Endothelial cell of umbilical vein (primary cell): Measurements from ENCODE around the gene ZNF619. TPM values are rescaled to one million over a fixed set of nuclear protein-coding genes. Genes with fewer than 3 reads are reported as not detected.
"Not testable (repeated sequence)": the region's sequence is repeated elsewhere in the genome, so short reads cannot be mapped to it uniquely, and the experiment has no call there.

ENCODE experiments used
- BruUV-seq: library from RNA; stranded (reverse); fragments of 400-500 nt; replicated peaks from 2 replicates; lab custom pipeline; 2021; lab: Mats Ljungman, UMichigan
- CTCF ChIA-PET: fragments of 300-600, 350-600 bp; sonication (Branson Sonifier 250); formaldehyde crosslinking; loops from one replicate; lab custom pipeline; 2021; ENCODE audit warnings: antibody characterized with exemption, inconsistent platforms; lab: Charles Lee
- POLR2A ChIA-PET: fragments of 300-600, 350-600 bp; sonication (Branson Sonifier 250); formaldehyde crosslinking; loops from one replicate; lab custom pipeline; 2021; ENCODE audit warnings: antibody characterized with exemption, inconsistent platforms; lab: Charles Lee
- DNase-seq: peaks from one replicate; pipeline ENCODE4 v3.0.0-alpha.2; 2011; ENCODE audit warnings: low read depth, low spot score
- FAIRE-seq: peaks from 2 replicates; lab custom pipeline; 2011; peaks lifted over from hg19 to GRCh38; lab: Jason Lieb, UNC
- H2AFZ ChIP-seq: 2 replicates; pipeline ENCODE4 v1.6.0; 2012; ENCODE audit warnings: low read depth, low read length, control low read depth, inconsistent platforms
- H3K27ac ChIP-seq: 2 replicates; pipeline ENCODE4 v1.5.1; 2011; ENCODE audit warnings: low read depth, mild to moderate bottlenecking, control low read depth, low read length, moderate library complexity; ENCODE audit not compliant: insufficient read depth
- H3K27me3 ChIP-seq, 2 experiments: 2 replicates each; pipeline versions ENCODE4 v1.6.0 to v1.6.1; 2011; ENCODE audit warnings: low read length in 2 of 2, mixed read lengths in 1 of 2; ENCODE audit not compliant: control insufficient read depth in 2 of 2, insufficient read depth in 2 of 2
- H3K36me3 ChIP-seq, 2 experiments: 2 replicates in 1 of 2; 3 replicates in 1 of 2; pipeline ENCODE4 v1.5.1; 2011; ENCODE audit warnings: low read length in 2 of 2, mild to moderate bottlenecking in 1 of 2, moderate library complexity in 1 of 2; ENCODE audit not compliant: control insufficient read depth in 2 of 2, insufficient read depth in 2 of 2; ENCODE audit errors: extremely low read depth in 1 of 2
- H3K4me1 ChIP-seq: 3 replicates; pipeline ENCODE4 v1.5.1; 2011; ENCODE audit warnings: mild to moderate bottlenecking, low read length; ENCODE audit not compliant: control insufficient read depth, insufficient read depth; ENCODE audit errors: extremely low read depth
- H3K4me2 ChIP-seq: 2 replicates; pipeline ENCODE4 v1.6.1; 2011; ENCODE audit warnings: low read length, control low read depth, mixed read lengths; ENCODE audit not compliant: insufficient read depth
- H3K4me3 ChIP-seq, 3 experiments: fragments of 200-600 bp in 1 of 3; sonication (generic), shearing (Covaris generic) in 1 of 3; replicated peaks in 1 of 3; 2 replicates each; pipeline ENCODE4 v1.5.1; 2011 to 2016; ENCODE audit warnings: control low read depth in 3 of 3, low read length in 3 of 3, mild to moderate bottlenecking in 2 of 3, inconsistent platforms in 1 of 3, low read depth in 1 of 3, moderate library complexity in 1 of 3; ENCODE audit not compliant: insufficient read depth in 1 of 3
- H3K79me2 ChIP-seq: 2 replicates; pipeline ENCODE4 v1.6.0; 2012; ENCODE audit warnings: low read length, inconsistent platforms; ENCODE audit not compliant: control insufficient read depth, insufficient read depth
- H3K9ac ChIP-seq: replicated peaks from 2 replicates; pipeline ENCODE3; 2011; ENCODE audit warnings: low read length, control low read depth; ENCODE audit not compliant: insufficient read depth; ENCODE audit errors: extremely low read depth
- H3K9me1 ChIP-seq: replicated peaks from 3 replicates; pipeline ENCODE4 v1.6.0; 2011; ENCODE audit warnings: mild to moderate bottlenecking, low read length; ENCODE audit not compliant: control insufficient read depth, insufficient read depth; ENCODE audit errors: extremely low read depth
- H3K9me3 ChIP-seq: replicated peaks from 2 replicates; pipeline ENCODE4 v1.5.1; 2012; ENCODE audit warnings: low read length, inconsistent platforms; ENCODE audit not compliant: control insufficient read depth, insufficient read depth
- H4K20me1 ChIP-seq: replicated peaks from 2 replicates; pipeline ENCODE3; 2011; ENCODE audit warnings: mild to moderate bottlenecking, low read length; ENCODE audit not compliant: control insufficient read depth, insufficient read depth; ENCODE audit errors: extremely low read depth
- EZH2 ChIP-seq: IDR thresholded peaks from 2 replicates; pipeline ENCODE4 v1.6.1; 2012; ENCODE audit warnings: borderline replicate concordance, low read depth, mild to moderate bottlenecking, moderate library complexity, low read length, inconsistent platforms; ENCODE audit not compliant: severe bottlenecking
- FOS ChIP-seq: IDR thresholded peaks from 2 replicates; pipeline ENCODE4 v1.6.1; 2011; ENCODE audit warnings: mild to moderate bottlenecking, low read length, moderate library complexity, borderline replicate concordance; ENCODE audit not compliant: insufficient read depth
- GATA2 ChIP-seq: IDR thresholded peaks from 2 replicates; pipeline ENCODE4 v1.7.0; 2011; ENCODE audit warnings: low read depth, mild to moderate bottlenecking, moderate library complexity, mixed read lengths, low read length; ENCODE audit not compliant: insufficient read length, insufficient read depth
- JUN ChIP-seq: IDR thresholded peaks from 2 replicates; pipeline ENCODE4 v1.6.1; 2011; ENCODE audit warnings: borderline replicate concordance, low read depth; ENCODE audit not compliant: insufficient read length, insufficient read depth
- MYC ChIP-seq: IDR thresholded peaks from one replicate; pipeline ENCODE4 v1.6.1; 2011; ENCODE audit warnings: mild to moderate bottlenecking, low read depth, low read length
- POLR2A ChIP-seq: IDR thresholded peaks from 2 replicates; pipeline ENCODE4 v1.6.1; 2012; ENCODE audit warnings: low read depth, mild to moderate bottlenecking, control low read depth, low read length
- POLR2AphosphoS5 ChIP-seq: IDR thresholded peaks from 2 replicates; pipeline ENCODE4 v1.6.1; 2012; ENCODE audit warnings: low read depth, mild to moderate bottlenecking, control low read depth, low read length, moderate library complexity; ENCODE audit not compliant: insufficient read depth
- dilution Hi-C: fragments of 300-500 bp; cut with MboI; formaldehyde crosslinking; loops from one replicate; pipeline ENCODE4 v1.15.0; 2019; ENCODE audit warnings: low sequenced_read_pairs; ENCODE audit not compliant: extremely low pct_ligation_motif_present
- intact Hi-C: fragments of 100-400 bp; cut with micrococcal nuclease; formaldehyde crosslinking; loops from one replicate; pipeline ENCODE4 v1.10.0; 2022
- polyA plus RNA-seq, 4 experiments: library from polyadenylated mRNA; depleted of rRNA in 3 of 4; stranded (reverse) in 3 of 4; unstranded in 1 of 4; fragments of >200 nt; gene quantifications; 2 replicates each; pipeline versions ENCODE4 v1.2.1 to v1.2.3, GENCODE V29; 2011 to 2012; ENCODE audit warnings: missing spikeins in 1 of 4
- total RNA-seq: library from RNA; stranded (reverse); gene quantifications from 2 replicates; pipeline ENCODE4 v1.2.3, GENCODE V29; 2021
- TF ChIP-seq, protein P1 (sequence below): IDR thresholded peaks from 2 replicates; pipeline ENCODE4 v1.6.1; 2011; ENCODE audit not compliant: insufficient read depth, insufficient read length
- TF ChIP-seq, protein P2 (sequence below), 2 donors: IDR thresholded peaks; 1 replicate in 1 of 2; 2 replicates in 1 of 2; pipeline ENCODE4 v1.5.1; 2011; ENCODE audit warnings: low read length in 2 of 2, mild to moderate bottlenecking in 2 of 2, moderate library complexity in 2 of 2, control low read depth in 1 of 2, inconsistent platforms in 1 of 2, low read depth in 1 of 2; ENCODE audit not compliant: insufficient read depth in 1 of 2; ENCODE audit errors: extremely low read depth in 1 of 2

Gene ZNF619
- total and polyA plus RNA-seq, 2 donors (not counting 3 experiments of a cell fraction or from before 2014, with no cell fraction given), result 2.3 to 7.2 TPM

DNA sequence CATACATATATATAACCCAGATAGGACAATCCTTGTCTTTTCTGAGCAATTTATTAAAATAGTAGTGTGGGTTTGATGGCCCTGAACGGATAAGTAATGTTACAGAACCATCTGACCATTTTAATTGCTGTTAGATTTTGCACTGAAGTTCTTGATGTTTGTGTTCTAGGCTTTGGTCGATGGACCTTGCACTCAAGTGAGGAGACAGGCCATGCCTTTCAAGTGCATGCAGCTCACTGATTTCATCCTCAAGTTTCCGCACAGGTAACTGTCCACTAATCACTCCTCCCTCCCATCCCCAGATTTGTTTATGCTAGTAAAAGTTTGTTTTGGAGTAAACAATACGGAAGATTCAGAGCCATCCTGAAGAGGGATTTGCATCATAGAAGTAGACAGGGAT lies 18.4 kb upstream of the ZNF619 start:
- peaks cover 14% of the 10 kb centered on the region for H3K4me1 ChIP-seq
- BruUV-seq, result no TSS peak
- H3K27ac ChIP-seq, result no peak overlapping the region
- no peak for DNase-seq
- no peaks in the 10 kb centered on the region for H3K27me3 ChIP-seq
- TF ChIP-seq MYC, result no peak
- TF ChIP-seq POLR2A, result no peak
- TF ChIP-seq EZH2, result no peak
- TF ChIP-seq, protein P1, sequence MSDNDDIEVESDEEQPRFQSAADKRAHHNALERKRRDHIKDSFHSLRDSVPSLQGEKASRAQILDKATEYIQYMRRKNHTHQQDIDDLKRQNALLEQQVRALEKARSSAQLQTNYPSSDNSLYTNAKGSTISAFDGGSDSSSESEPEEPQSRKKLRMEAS, result no peak
- TF ChIP-seq FOS, result no peak
- TF ChIP-seq POLR2AphosphoS5, result no peak
- TF ChIP-seq GATA2, result no peak
- TF ChIP-seq JUN, result no peak
- TF ChIP-seq, protein P2, sequence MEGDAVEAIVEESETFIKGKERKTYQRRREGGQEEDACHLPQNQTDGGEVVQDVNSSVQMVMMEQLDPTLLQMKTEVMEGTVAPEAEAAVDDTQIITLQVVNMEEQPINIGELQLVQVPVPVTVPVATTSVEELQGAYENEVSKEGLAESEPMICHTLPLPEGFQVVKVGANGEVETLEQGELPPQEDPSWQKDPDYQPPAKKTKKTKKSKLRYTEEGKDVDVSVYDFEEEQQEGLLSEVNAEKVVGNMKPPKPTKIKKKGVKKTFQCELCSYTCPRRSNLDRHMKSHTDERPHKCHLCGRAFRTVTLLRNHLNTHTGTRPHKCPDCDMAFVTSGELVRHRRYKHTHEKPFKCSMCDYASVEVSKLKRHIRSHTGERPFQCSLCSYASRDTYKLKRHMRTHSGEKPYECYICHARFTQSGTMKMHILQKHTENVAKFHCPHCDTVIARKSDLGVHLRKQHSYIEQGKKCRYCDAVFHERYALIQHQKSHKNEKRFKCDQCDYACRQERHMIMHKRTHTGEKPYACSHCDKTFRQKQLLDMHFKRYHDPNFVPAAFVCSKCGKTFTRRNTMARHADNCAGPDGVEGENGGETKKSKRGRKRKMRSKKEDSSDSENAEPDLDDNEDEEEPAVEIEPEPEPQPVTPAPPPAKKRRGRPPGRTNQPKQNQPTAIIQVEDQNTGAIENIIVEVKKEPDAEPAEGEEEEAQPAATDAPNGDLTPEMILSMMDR (IDR thresholded peaks at IDR 0.05; ENCODE audit: extremely low read depth in 1 of 2, insufficient read depth in 1 of 2, low read depth in 1 of 2, low read length in 2 of 2), result no peak
- POLR2A ChIA-PET, result interaction anchor here (1.9 kb wide), 1 partner anchor 47 kb away, joined by 19 read pairs; the partner anchor contains the start of gene ZNF620
- peaks cover 4% of the 10 kb centered on the region for H4K20me1 ChIP-seq
- H3K4me2 ChIP-seq, result peak overlapping the region; percentile 97
- H3K79me2 ChIP-seq, result peaks cover 28% of the 10 kb centered on the region
- peak overlapping the region; percentile 94 for H3K9ac ChIP-seq
- H3K9me1 ChIP-seq, result no peaks in the 10 kb centered on the region
- peak overlapping the region; percentile 61 to 92 (median 77) for H3K4me3 ChIP-seq
- dilution Hi-C loops (no loop called here), intact Hi-C loops (loop anchor here (10.0 kb wide), 1 partner anchor 1074 kb away; the partner anchor contains the start of gene SLC25A38)
- no peak overlapping the region for H2AFZ ChIP-seq
- CTCF ChIA-PET, result no interaction called here
- FAIRE-seq, result no peak
- H3K9me3 ChIP-seq, result no peaks in the 10 kb centered on the region
- peaks cover 5 to 19% of the 10 kb centered on the region in 2 experiments for H3K36me3 ChIP-seq

DNA sequence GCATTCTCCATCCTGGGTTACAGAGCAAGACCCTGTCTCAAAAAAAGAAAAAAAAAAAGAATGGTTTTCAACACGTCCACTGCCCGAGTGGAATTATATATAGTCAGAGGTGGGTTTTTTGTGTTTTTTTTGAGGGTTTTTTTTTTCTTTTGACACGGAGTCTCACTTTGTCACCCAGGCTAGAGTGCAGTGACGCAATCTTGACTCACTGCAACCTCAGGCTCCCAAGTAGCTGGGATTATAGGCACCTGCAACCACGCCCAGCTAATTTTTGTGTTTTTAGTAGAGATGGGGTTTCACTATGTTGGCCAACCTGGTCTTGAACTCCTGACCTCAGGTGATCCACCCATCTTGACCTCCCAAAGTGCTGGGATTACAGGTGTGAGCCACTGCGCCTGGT lies 16.4 kb upstream of the ZNF619 start:
- H3K27me3 ChIP-seq, H3K9me3 ChIP-seq, intact Hi-C loops, H4K20me1 ChIP-seq, FAIRE-seq, H3K9me1 ChIP-seq, dilution Hi-C loops, H2AFZ ChIP-seq, H3K4me2 ChIP-seq, H3K4me3 ChIP-seq, DNase-seq, H3K27ac ChIP-seq, H3K9ac ChIP-seq, POLR2A ChIA-PET, BruUV-seq, CTCF ChIA-PET: not testable (repeated sequence)
- Histone ChIP-seq H3K79me2 (peaks cover 28% of the 10 kb centered on the region), H3K4me1 (peaks cover 11% of the 10 kb centered on the region), H3K36me3 (peaks cover 14 to 31% of the 10 kb centered on the region in 2 experiments)
